ENCODE measurements around the gene TTC7B.

DNA sequence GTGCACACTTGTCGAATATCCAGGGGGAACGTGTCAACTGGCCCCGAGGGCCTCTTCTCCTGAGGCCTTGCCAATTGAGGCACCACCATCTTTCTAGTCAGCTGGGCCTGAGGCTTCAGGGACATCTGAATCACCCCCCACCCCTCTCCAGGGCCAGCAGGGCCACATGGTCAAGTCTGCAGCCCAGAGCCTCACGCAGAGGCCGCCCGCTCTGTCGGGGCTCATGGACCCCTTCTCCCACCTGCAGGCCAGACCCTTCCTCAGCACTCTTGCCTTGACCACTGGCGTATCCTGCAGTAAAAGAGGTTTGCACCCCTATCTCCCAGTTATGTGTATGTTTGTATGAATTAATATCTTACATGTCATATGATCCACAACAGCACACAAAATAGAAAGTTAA lies 237.1 kb downstream of the TTC7B start:
- TF ChIP-seq, protein P1, sequence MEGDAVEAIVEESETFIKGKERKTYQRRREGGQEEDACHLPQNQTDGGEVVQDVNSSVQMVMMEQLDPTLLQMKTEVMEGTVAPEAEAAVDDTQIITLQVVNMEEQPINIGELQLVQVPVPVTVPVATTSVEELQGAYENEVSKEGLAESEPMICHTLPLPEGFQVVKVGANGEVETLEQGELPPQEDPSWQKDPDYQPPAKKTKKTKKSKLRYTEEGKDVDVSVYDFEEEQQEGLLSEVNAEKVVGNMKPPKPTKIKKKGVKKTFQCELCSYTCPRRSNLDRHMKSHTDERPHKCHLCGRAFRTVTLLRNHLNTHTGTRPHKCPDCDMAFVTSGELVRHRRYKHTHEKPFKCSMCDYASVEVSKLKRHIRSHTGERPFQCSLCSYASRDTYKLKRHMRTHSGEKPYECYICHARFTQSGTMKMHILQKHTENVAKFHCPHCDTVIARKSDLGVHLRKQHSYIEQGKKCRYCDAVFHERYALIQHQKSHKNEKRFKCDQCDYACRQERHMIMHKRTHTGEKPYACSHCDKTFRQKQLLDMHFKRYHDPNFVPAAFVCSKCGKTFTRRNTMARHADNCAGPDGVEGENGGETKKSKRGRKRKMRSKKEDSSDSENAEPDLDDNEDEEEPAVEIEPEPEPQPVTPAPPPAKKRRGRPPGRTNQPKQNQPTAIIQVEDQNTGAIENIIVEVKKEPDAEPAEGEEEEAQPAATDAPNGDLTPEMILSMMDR (conservative IDR thresholded peaks at IDR 0.05; ENCODE audit: low read depth in 2 of 2) = no peak
- TF ChIP-seq POLR2AphosphoS5 (IDR thresholded peaks at IDR 0.05; ENCODE audit: low read depth) = no peak

Measured in GM23338 (cell line).